Measurements from ENCODE around the gene LRCOL1. TPM values are rescaled to one million over a fixed set of nuclear protein-coding genes. Genes with fewer than 3 reads are reported as not detected.

LRCOL1 gene
- total RNA-seq, 1 experiment from 2014 or later: not detected

DNA sequence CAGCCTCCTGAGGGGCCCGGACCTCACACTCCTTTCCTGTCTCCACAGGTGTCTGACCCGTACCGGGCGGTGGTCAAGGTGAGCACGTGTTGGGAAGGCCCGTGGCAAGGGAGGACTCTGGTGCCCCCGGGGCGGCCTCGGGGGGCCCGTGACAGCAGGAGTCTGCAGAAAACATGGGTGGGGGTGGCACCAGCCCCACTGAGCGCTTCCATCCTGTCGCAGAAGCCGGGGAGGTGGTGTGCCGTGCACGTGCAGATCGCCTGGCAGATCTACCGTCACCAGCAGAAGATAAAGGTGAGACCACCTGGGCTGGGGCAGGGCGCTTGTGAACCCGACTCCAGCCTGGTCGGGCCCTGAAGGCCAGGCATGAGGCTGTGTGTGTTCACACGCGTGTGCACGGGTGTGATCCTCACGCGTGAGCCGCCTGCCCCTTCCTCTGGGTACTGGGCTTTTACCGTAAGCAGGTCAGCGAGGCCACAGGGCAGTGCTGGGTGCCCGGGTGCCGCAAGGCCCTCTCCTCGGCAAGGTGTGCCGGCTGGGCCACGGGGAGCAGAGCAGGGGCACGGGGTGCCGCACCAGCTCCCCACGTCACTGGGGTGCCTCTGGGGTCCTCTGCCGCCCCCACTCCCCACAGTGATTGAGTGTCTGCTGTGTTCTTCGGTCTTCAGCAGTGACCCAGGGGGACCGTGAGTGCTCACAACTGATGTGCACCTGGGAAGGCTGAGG is 35.9 kb downstream of the LRCOL1 start:
- Histone ChIP-seq H3K36me3 (ENCODE audit: control insufficient read depth, insufficient read depth, low read length) (no peaks in the 10 kb centered on the region), H3K27me3 (ENCODE audit: control insufficient read depth, insufficient read depth, low read length) (no peaks in the 10 kb centered on the region), H3K4me1 (ENCODE audit: control insufficient read depth, insufficient read depth, low read length) (no peaks in the 10 kb centered on the region), H3K27ac (ENCODE audit: low read length) (no peak overlapping the region), H3K9me3 (ENCODE audit: control insufficient read depth, insufficient read depth, low read depth, low read length) (no peaks in the 10 kb centered on the region), H3K4me3 (ENCODE audit: low read depth in 2 of 2, low read length in 2 of 2) (no peak overlapping the region)
- CTCF ChIA-PET: no interaction called here
- no TSS peak for BruUV-seq (replicated peaks)
- TF ChIP-seq, protein P1, sequence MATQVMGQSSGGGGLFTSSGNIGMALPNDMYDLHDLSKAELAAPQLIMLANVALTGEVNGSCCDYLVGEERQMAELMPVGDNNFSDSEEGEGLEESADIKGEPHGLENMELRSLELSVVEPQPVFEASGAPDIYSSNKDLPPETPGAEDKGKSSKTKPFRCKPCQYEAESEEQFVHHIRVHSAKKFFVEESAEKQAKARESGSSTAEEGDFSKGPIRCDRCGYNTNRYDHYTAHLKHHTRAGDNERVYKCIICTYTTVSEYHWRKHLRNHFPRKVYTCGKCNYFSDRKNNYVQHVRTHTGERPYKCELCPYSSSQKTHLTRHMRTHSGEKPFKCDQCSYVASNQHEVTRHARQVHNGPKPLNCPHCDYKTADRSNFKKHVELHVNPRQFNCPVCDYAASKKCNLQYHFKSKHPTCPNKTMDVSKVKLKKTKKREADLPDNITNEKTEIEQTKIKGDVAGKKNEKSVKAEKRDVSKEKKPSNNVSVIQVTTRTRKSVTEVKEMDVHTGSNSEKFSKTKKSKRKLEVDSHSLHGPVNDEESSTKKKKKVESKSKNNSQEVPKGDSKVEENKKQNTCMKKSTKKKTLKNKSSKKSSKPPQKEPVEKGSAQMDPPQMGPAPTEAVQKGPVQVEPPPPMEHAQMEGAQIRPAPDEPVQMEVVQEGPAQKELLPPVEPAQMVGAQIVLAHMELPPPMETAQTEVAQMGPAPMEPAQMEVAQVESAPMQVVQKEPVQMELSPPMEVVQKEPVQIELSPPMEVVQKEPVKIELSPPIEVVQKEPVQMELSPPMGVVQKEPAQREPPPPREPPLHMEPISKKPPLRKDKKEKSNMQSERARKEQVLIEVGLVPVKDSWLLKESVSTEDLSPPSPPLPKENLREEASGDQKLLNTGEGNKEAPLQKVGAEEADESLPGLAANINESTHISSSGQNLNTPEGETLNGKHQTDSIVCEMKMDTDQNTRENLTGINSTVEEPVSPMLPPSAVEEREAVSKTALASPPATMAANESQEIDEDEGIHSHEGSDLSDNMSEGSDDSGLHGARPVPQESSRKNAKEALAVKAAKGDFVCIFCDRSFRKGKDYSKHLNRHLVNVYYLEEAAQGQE (IDR thresholded peaks at IDR 0.05; ENCODE audit: insufficient read depth in 1 of 2, low read depth in 2 of 2, low read length in 1 of 2): no peak
- TF ChIP-seq TCF7L2 (IDR thresholded peaks at IDR 0.05; ENCODE audit: low read depth, low read length) (no peak), SIN3A (IDR thresholded peaks at IDR 0.05; ENCODE audit: borderline replicate concordance, insufficient read depth, low read depth, low read length) (no peak), POLR2AphosphoS5 (IDR thresholded peaks at IDR 0.05; ENCODE audit: low read depth, low read length) (no peak)
- TF ChIP-seq, protein P2, sequence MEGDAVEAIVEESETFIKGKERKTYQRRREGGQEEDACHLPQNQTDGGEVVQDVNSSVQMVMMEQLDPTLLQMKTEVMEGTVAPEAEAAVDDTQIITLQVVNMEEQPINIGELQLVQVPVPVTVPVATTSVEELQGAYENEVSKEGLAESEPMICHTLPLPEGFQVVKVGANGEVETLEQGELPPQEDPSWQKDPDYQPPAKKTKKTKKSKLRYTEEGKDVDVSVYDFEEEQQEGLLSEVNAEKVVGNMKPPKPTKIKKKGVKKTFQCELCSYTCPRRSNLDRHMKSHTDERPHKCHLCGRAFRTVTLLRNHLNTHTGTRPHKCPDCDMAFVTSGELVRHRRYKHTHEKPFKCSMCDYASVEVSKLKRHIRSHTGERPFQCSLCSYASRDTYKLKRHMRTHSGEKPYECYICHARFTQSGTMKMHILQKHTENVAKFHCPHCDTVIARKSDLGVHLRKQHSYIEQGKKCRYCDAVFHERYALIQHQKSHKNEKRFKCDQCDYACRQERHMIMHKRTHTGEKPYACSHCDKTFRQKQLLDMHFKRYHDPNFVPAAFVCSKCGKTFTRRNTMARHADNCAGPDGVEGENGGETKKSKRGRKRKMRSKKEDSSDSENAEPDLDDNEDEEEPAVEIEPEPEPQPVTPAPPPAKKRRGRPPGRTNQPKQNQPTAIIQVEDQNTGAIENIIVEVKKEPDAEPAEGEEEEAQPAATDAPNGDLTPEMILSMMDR (IDR thresholded peaks at IDR 0.05): no peak
- DNase-seq (ENCODE audit: low read depth, low spot score): no peak
- no peak for ATAC-seq
- intact Hi-C loops (cut with micrococcal nuclease; ENCODE audit: unreplicated experiment): no loop called here
- in situ Hi-C loops (cut with HindIII; ENCODE audit: low pct_unique_long_range_greater_than_20kb, low sequenced_read_pairs): no loop called here
- POLR2A ChIA-PET: no interaction called here

DNA sequence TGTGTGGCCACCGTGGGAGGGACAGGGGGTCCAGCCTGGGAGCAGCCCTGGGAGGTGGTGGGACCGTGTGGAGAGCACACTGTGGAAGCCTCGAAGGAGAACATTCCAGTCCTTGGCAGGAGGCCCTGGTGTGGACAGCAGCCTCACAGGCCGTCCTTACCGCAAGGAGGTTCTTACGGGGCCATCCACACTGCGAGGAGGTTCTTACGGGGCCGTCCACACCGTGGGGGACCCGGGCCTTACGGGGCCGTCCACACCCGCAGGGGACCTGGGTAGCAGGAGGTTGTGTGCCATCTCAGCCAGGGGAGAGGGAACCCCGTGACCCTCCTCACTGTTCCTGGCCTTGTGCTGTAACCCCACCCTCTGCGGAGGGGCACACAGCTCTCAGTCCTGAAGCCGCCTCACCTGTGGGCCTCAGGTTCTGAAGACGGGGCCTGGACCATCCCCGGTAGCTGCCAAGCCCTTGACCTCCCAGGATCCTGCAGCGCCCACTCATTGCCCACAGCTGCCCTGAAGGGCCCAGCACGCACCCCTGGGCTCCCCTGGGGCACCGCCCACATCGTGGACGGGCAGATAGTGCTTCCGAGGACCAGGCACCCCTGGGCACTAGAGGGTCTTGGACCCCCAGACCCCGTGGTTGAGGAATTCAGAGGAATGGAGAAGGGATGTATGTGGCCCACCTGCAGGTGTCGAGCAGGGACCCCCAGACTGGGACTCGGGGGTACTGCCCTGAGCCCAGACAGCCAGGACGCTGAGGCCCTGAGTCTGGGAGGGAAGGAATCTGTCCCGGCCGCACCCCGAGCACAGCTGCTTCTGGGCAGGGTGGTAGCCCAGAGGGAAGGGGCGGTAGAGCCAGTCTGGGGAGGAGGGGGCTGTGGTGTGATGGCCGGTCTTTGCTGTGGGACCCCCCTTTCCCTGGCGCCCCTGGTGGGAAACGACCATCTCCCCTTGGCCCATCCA is 37.3 kb downstream of the LRCOL1 start:
- ATAC-seq (no peak), DNase-seq (ENCODE audit: low read depth, low spot score) (no peak)
- in situ Hi-C loops (cut with HindIII; ENCODE audit: low pct_unique_long_range_greater_than_20kb, low sequenced_read_pairs): no loop called here
- BruUV-seq (replicated peaks): no TSS peak
- no peak overlapping the region for H3K4me3 ChIP-seq (ENCODE audit: low read depth in 2 of 2, low read length in 2 of 2)
- TF ChIP-seq, protein P1 (IDR thresholded peaks at IDR 0.05; ENCODE audit: insufficient read depth in 1 of 2, low read depth in 2 of 2, low read length in 1 of 2): no peak
- TF ChIP-seq SIN3A (IDR thresholded peaks at IDR 0.05; ENCODE audit: borderline replicate concordance, insufficient read depth, low read depth, low read length) (no peak), POLR2AphosphoS5 (IDR thresholded peaks at IDR 0.05; ENCODE audit: low read depth, low read length) (no peak), TCF7L2 (IDR thresholded peaks at IDR 0.05; ENCODE audit: low read depth, low read length) (no peak)
- TF ChIP-seq, protein P2 (IDR thresholded peaks at IDR 0.05): no peak
- POLR2A ChIA-PET: interaction anchor here (0.5 kb wide), 1 partner anchor 299 kb away, joined by 3 read pairs; no protein-coding TSS in a partner anchor
- H3K4me1 ChIP-seq (ENCODE audit: control insufficient read depth, insufficient read depth, low read length): no peaks in the 10 kb centered on the region
- H3K9me3 ChIP-seq (ENCODE audit: control insufficient read depth, insufficient read depth, low read depth, low read length): no peaks in the 10 kb centered on the region
- no peak overlapping the region for H3K27ac ChIP-seq (ENCODE audit: low read length)
- H3K27me3 ChIP-seq (ENCODE audit: control insufficient read depth, insufficient read depth, low read length): no peaks in the 10 kb centered on the region
- CTCF ChIA-PET: no interaction called here
- no peaks in the 10 kb centered on the region for H3K36me3 ChIP-seq (ENCODE audit: control insufficient read depth, insufficient read depth, low read length)
- intact Hi-C loops (cut with micrococcal nuclease; ENCODE audit: unreplicated experiment): no loop called here

Measured in Panc1 (cell line).